Activated CD8-positive, alpha-beta memory T cell treated with anti-CD3 and anti-CD28 coated beads, Interleukin-2, amount 50 U/mL, for 4 hours (primary cell): ENCODE data around the gene HOTAIR.

Source experiments
- DNase-seq: peaks from one replicate; pipeline ENCODE4 v3.0.0-alpha.2; 2020

Gene HOTAIR

DNA sequence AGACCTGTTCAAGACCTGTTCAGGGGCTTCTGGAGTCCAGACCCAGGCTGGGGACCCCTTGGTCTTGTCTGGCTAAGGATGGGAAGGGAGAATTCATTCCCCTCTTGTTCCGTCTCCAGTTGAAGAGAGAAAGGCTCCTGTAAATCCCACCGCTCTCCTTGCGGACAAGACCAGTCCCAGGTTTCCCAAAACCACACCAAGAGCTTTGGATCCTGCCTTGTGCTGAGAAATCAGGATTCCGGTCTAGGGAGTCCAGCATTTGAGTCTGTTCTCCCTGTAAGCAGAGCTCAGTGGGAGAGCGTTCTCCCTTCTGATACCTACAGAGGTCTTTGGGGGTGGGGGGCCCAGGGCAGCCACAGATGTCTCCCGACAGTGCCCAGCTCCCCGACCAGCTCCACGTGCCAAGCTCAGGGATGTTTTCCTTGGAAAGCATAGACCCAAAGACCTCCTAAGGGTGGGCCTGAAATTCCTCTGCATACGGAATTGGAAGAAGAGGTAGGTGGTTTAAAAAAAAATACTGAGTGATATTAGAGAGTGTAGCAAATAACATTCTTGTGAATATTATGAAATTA lies 34.2 kb downstream of the HOTAIR start:
- no peak for DNase-seq

DNA sequence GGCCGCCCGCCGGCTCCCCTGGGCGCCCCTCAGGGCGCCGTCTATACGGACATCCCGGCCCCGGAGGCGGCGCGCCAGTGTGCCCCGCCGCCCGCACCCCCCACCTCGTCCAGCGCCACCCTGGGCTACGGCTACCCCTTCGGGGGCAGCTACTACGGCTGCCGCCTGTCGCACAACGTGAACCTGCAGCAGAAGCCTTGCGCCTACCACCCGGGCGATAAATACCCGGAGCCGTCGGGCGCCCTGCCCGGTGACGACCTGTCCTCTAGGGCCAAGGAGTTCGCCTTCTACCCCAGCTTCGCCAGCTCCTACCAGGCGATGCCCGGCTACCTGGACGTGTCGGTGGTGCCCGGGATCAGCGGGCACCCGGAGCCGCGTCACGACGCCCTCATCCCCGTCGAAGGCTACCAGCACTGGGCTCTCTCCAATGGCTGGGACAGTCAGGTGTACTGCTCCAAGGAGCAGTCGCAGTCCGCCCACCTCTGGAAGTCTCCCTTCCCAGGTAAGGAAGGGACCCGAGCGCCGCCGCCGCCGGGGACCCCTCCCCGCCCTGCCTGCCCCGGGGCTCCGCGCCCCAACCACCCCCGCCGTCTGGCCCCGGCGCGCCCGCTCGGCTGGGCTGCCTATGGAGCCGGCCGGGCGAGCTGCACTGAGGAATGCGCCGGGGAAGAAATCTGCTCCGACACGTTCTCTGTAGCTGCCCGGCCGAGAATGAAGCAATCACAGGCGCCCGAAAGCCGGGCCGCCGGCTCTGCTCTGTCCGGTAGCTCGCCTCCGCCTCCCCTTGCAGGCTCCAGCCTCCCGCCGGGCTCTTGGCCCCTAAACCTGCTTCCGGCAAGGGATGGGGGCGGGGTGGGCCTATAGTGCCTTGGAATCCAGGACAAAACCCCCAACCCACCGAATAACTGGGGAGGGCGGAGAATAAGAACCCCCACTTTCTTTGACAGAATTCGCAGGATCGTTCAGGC lies 35.3 kb downstream of the HOTAIR start:
- DNase-seq: no peak

DNA sequence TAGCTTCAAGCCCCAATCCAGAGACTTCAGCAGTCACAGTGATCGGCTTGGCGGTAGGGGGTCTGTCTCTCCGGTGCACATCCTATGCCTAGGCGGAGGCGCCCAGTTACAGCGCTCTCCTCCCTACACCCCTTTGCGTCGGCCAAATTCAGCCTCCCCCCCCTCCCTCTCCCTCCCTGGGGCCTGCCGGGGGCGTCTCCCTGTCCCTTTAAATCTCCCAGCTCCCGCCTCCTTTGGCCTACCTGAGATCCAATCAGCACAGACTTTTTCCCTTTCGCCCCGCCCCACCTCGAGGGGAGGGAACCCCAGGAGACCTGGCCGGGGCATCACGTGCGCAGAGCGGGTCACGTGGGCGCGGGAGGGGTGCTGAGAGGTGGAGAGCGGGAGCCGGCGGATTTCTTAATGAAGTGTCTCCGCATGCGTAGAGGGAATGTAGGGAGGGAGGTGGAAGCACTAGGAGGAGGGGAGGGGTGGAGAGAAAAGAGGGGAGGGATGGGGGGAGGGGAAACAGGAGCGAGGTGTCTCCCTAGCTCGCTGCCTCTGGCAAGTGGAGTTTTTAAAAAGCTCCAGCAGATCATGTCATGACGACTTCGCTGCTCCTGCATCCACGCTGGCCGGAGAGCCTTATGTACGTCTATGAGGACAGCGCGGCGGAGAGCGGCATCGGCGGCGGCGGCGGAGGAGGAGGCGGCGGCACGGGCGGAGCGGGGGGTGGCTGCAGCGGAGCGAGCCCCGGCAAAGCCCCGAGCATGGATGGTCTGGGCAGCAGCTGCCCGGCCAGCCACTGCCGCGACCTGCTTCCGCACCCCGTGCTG lies 36.2 kb downstream of the HOTAIR start, which contains the start of gene HOXC13:
TSS of gene HOXC13 (plus strand) at position 506 of the 815 bp plus-strand sequence. CDS start at position 582, 76 bp downstream.
- DNase-seq: no peak

DNA sequence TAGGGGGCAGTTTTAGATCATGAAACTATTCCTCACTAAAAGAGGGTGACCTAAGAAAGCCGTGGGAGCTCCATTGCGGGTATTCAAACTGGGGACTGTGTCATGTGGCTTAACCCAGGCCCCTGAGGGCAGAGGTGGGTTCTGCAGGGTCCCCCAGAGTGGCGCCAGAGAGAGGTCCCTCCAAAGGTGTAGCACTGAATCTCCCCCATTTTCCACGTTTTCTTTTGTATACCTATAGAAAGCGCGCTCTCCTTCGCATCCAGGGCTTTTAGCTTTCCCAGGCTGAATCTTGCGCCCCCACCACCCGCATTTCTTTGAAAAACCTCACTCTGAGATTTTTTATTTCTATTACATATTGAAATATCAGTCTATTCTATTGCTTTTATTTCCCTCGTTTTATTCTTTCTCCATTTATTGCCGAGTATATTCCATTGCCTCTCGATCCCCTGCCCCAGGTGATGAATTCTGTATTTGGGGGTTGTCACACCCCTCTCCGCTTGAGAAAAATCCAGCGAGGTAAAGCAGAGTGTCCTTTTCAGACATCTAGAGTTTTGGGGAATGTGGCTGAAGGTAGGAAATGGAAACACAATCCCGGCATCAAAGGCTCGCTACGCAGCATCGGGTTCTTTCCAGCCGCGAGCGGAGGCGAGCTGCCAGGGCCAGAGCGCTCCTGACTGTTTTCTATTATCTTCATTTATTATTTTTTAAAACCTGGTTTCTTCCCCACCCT lies 37.0 kb downstream of the HOTAIR start:
- no peak for DNase-seq

DNA sequence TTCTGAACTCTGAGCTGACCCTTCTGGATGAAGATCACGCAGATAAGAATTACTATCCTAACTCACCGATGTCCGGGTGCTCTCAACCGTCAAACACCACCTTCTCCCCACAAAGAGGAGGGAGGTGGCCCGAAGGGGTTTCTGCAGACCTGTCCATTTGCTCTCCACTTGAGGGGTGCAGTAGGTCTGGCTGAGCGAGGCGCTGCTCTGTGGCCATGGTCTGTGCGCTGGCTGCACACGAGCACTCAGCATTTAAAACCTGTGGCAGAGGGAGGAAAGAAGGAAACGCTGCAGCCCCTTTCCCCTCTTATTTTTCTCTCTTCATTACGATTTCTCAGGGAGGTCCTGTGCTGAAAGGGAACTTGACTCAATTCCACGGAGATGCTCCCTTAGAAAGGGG lies 37.7 kb downstream of the HOTAIR start:
- no peak for DNase-seq

- no peak for DNase-seq
Measured at GRCh38 chr12:53935383-53936341, 39.1 kb downstream of the HOTAIR start.

DNA sequence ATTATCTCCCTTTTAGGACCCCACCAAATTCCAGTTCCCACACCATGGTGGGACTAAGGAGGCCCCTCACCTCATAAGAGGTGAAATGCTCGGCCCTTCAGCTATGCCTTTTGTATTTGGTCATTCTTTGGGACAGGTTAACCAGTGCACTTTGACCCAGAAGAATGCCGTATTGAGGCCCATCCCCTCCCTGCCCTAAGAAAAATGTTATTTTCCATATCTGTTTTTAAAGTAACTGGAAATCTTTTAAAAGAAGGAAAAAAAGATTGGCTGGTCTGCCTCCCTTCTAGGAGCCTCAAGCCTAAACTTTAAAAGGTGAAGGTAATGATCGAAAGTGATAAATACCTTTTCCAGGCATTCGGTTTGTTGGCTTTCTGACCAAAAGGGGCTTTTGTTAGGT lies 41.8 kb downstream of the HOTAIR start:
- no peak for DNase-seq

DNA sequence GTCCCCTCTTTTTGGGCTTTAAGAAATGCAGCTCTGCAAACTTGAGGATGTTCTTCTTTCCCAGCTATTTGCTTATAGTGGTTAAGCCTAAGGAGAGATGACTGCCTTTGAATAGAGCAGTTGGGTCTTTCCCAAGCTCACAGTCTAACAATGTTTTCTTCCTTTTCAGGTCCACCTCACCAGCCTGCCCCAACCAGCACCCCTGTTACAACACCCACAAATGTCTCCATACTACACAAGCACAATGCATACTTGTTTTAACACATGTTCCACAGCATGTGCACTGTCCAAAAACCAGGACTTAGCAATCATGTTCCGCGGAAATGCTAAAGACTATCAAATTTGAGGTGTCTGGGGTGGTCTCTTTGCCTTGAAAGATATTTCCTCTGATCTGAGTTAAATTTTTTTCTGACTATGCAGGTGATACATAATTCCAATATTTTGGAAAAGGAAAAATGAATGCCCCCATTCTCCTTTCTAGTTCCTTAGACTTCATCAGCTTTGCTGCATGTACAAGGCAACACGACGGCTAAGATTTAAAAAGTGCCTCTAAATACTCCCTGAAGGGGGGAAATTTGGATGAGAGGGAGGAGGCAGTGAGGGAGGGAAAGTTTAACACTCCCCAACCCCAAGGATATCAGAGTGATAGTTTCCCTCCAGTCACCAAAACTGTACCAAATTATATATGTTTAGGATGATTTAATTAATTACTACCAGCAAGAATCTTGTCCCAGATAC lies 42.7 kb downstream of the HOTAIR start:
- DNase-seq: no peak

DNA sequence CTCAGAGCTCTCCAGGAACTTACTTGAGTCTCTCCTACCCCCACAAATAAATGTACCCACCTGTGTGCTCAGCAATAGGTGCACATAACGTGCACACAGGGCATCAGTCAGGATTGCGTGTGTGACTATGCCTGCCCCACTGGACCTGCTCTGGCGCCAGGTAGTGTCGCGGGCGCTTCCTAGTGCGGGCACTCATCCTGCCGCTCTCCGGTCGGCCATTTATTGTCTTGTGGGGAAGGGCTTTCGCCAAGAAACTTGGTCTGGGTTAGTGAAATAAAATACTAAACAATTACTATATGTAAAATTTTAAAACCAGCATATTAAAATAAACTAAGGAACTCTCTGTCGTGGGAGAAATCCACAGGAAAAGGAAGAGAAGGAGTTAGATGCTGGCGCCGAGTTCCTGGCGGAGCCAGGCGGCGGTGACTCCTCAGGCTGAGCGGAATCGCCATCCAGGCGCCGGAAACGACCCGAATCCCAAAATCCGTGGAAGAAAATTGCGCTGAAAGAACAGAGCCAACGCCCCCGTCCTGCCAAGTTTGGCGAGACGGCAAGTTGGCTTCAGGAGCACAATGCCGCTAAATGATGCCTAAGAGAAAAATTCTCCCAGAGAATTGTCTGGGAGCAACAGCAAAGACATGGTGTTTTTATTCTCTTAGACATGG lies 44.0 kb downstream of the HOTAIR start:
- no peak for DNase-seq

- no peak for DNase-seq
Measured at GRCh38 chr12:53929527-53929926, 45.2 kb downstream of the HOTAIR start.

DNA sequence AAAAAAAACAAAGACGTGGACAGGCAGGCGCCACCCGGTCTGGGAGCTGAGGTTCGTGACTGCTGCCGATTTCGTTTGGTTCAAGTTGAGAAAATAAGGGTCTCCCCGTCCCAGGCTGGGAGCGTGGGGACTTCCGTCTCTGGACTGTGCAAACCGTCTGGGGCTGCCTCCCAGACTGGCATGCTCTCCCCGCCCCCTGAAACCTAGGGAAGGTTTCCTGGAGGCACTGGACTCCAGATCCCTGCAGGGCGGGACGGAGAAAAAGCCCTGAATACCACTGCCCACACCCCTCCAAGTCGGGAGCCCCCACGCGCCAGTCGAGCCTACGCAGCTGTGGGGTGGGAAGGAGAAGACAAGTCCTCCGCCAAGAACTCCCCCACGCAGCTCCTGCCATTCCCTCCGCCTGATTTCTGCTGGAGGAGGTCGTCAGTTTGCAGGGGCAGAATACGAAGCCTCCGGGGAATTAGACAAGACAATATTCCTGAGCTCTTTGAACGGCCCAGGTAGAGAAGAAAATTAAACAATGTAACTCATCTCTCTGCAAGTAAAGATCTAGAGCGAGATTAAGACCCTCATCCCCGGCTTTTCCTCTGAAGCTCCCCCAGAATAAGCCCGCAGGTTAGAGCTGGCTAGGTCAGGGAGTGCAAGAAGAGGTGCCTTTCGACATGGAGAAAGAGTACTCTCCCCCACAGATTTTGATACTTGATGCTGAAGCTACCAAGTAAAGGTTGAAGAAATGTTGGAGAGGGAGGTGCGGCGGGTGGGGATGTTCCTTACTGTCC lies 46.5 kb downstream of the HOTAIR start:
- DNase-seq: no peak

DNA sequence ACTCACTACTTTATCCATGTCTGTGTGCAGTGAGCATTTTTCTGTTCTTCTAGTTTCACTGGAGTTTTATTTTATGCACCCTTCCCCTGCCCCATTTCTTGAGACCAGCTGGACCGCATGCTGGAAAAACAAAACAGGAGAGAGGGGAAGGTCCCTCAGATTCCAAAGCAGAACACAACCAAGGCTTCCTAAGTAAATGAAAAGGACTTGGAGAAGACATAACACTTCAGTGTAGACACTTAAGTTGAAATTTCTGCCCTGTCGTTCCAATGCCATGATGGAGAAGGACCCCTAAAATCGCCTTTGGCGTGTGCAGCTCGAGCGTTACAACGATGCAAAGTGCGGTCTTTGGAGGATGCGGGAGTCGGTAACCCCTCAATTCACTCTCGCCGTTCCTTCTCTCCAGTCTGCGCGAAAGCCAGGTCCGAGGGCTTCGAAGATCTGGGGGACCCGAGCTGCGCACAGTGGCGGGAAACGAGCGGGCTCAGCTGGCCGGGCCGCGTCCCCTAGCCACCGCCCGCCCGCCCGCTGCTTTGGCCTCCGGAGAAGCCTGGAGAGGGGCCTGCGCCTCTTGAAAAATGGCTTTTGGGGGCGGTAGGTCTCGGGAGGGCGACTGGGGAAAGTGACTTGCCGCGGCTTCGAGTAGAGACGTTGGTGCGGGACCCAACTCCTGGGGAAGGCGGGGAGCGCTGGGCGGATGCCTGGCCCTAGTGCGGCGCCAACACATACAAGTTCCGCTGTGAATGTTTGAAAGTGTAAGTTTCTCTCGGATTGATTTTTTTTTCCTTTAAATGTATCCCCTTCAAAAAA lies 47.3 kb downstream of the HOTAIR start:
- DNase-seq: no peak

GRCh38 chr12:53924521-53925405 lies 50.0 kb downstream of the HOTAIR start:
- DNase-seq: no peak

DNA sequence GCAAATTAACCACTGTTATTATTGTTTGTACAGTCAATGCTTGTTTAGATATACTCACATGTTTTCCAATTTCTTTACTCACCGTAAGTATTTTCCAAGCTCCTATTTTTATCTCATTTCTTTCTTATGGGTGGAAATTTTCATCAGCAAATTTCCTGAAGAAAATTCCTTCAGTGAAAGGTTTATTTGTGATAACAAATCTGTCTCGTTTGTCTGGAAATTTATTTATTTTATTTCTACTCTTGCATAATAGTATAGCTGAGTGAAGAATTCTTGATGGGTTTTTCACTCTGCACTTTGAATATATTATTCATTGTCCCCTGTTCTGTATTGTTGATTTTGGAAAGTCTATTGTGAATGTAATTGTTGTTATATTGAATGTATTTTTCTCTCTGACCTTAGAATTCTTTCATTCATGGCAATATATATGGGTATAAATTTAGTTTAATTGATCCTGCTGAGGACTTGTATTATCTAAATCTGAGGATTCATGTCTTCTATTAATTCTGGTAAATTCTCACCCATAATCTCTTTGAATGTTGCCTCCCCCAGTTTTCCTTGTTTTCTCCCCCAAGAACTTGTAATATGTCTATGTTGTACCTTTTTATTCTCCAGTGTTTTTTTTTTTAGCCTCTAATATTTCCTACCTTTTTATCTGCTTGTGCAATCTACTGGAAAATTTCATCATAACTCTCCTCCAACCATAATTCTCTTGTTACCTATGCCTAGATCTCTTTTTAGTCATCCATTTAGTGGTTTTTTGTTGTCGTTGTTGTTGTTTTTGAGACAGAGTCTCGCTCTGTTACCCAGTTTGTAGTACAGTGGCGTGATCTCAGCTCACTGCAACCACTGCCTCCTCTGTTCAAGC lies 57.7 kb downstream of the HOTAIR start:
- no peak for DNase-seq
